ENCODE measurements around the gene FGF18.

FGF18 gene

GRCh38 chr5:171494452-171495121 lies 75.1 kb downstream of the FGF18 start:
- no peak for TF ChIP-seq POLR2AphosphoS5 (IDR thresholded peaks at IDR 0.05; ENCODE audit: low read depth, low read length)
- TF ChIP-seq, protein P1, sequence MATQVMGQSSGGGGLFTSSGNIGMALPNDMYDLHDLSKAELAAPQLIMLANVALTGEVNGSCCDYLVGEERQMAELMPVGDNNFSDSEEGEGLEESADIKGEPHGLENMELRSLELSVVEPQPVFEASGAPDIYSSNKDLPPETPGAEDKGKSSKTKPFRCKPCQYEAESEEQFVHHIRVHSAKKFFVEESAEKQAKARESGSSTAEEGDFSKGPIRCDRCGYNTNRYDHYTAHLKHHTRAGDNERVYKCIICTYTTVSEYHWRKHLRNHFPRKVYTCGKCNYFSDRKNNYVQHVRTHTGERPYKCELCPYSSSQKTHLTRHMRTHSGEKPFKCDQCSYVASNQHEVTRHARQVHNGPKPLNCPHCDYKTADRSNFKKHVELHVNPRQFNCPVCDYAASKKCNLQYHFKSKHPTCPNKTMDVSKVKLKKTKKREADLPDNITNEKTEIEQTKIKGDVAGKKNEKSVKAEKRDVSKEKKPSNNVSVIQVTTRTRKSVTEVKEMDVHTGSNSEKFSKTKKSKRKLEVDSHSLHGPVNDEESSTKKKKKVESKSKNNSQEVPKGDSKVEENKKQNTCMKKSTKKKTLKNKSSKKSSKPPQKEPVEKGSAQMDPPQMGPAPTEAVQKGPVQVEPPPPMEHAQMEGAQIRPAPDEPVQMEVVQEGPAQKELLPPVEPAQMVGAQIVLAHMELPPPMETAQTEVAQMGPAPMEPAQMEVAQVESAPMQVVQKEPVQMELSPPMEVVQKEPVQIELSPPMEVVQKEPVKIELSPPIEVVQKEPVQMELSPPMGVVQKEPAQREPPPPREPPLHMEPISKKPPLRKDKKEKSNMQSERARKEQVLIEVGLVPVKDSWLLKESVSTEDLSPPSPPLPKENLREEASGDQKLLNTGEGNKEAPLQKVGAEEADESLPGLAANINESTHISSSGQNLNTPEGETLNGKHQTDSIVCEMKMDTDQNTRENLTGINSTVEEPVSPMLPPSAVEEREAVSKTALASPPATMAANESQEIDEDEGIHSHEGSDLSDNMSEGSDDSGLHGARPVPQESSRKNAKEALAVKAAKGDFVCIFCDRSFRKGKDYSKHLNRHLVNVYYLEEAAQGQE (IDR thresholded peaks at IDR 0.05; ENCODE audit: insufficient read depth in 1 of 2, low read depth in 2 of 2, low read length in 2 of 2) = peak in 1 of 2 experiments; percentile 50; a peak in 1 of 4 replicates
- TF ChIP-seq TAF1 (IDR thresholded peaks at IDR 0.05; ENCODE audit: borderline replicate concordance, insufficient read depth, low read length) = peak; percentile 72; the same call in 1 of the 2 replicates
- TF ChIP-seq FOXP2 (optimal IDR thresholded peaks at IDR 0.05; ENCODE audit: borderline replicate concordance, extremely low read depth, extremely low read length, insufficient read depth) = peak; percentile 87
- TF ChIP-seq SIN3A (IDR thresholded peaks at IDR 0.05; ENCODE audit: borderline replicate concordance, insufficient read depth, low read length) = no peak

DNA sequence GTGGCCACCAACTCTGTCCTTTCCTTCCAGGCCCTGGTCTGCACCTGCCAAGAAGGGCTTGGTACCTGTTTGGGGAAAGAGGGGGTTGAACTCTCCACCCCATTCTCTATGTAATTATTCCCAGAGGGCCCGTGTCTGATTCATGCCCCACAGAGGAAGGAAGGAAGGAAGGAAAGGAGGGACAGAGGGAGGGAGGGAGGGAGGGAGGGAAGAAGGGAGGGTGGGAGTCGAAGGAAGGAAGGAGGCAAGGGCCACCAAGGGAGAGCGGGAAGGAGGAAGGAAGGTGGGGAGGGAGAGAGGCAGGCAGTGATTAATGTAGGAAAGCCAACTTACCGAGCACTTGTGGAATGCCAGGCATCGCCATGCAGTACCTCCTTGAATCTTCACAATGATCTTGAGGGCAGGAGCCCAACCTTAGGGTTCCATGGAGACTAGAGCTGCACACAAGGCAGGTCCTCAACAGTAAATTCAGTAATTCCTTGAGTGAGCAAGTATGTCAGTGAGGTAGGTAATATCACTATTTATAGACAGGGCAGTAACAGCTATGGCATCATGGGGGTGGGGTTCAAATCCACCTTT lies 75.8 kb downstream of the FGF18 start:
- no peak for TF ChIP-seq POLR2AphosphoS5 (IDR thresholded peaks at IDR 0.05; ENCODE audit: low read depth, low read length)
- TF ChIP-seq, protein P1 (IDR thresholded peaks at IDR 0.05; ENCODE audit: insufficient read depth in 1 of 2, low read depth in 2 of 2, low read length in 2 of 2) = no peak
- no peak for TF ChIP-seq FOXP2 (optimal IDR thresholded peaks at IDR 0.05; ENCODE audit: borderline replicate concordance, extremely low read depth, extremely low read length, insufficient read depth)
- TF ChIP-seq TAF1 (IDR thresholded peaks at IDR 0.05; ENCODE audit: borderline replicate concordance, insufficient read depth, low read length) = no peak
- TF ChIP-seq SIN3A (IDR thresholded peaks at IDR 0.05; ENCODE audit: borderline replicate concordance, insufficient read depth, low read length) = no peak

GRCh38 chr5:171496456-171496855 lies 77.0 kb downstream of the FGF18 start:
- no peak for TF ChIP-seq TAF1 (IDR thresholded peaks at IDR 0.05; ENCODE audit: borderline replicate concordance, insufficient read depth, low read length)
- TF ChIP-seq SIN3A (IDR thresholded peaks at IDR 0.05; ENCODE audit: borderline replicate concordance, insufficient read depth, low read length) = no peak
- TF ChIP-seq, protein P1 (IDR thresholded peaks at IDR 0.05; ENCODE audit: insufficient read depth in 1 of 2, low read depth in 2 of 2, low read length in 2 of 2) = no peak
- no peak for TF ChIP-seq POLR2AphosphoS5 (IDR thresholded peaks at IDR 0.05; ENCODE audit: low read depth, low read length)
- no peak for TF ChIP-seq FOXP2 (optimal IDR thresholded peaks at IDR 0.05; ENCODE audit: borderline replicate concordance, extremely low read depth, extremely low read length, insufficient read depth)

DNA sequence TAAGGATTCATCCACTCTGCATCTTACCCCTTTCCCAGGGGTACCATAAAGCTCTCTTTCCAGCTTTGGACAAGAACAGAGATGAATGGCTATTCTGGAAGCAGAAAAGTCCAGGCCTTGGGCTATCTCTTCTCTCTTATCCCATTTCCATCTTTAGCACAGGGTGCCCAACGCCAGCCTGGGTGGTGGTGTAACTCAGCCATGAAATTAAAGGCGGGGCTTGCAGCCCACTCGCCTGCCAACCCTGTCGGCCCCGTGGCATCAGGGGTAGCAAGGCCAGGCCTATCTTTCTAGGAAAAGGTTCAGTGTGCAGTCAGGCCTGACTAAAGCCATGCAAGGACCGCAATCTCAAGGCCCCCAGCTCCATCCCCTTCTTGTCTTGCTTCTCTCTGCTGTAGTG lies 78.7 kb downstream of the FGF18 start:
- TF ChIP-seq TAF1 (IDR thresholded peaks at IDR 0.05; ENCODE audit: borderline replicate concordance, insufficient read depth, low read length) (no peak), SIN3A (IDR thresholded peaks at IDR 0.05; ENCODE audit: borderline replicate concordance, insufficient read depth, low read length) (no peak), FOXP2 (optimal IDR thresholded peaks at IDR 0.05; ENCODE audit: borderline replicate concordance, extremely low read depth, extremely low read length, insufficient read depth) (no peak), POLR2AphosphoS5 (IDR thresholded peaks at IDR 0.05; ENCODE audit: low read depth, low read length) (no peak)
- TF ChIP-seq, protein P1 (IDR thresholded peaks at IDR 0.05; ENCODE audit: insufficient read depth in 1 of 2, low read depth in 2 of 2, low read length in 2 of 2) = no peak
